Glutamatergic neuron (in vitro differentiated cells): ENCODE data around the gene DHODH. TPM values are rescaled to one million over a fixed set of nuclear protein-coding genes. Genes with fewer than 3 reads are reported as not detected.
"Not testable (repeated sequence)": the region's sequence is repeated elsewhere in the genome, so short reads cannot be mapped to it uniquely, and the experiment has no call there.

Experiments
- DNase-seq: peaks from one replicate; pipeline ENCODE4 v3.0.0; 2022
- H3K27ac Mint-ChIP-seq: one replicate; pipeline ENCODE4 v1.8.0; 2020; ENCODE audit warnings: mild to moderate bottlenecking, mixed read lengths, inconsistent platforms; ENCODE audit not compliant: unreplicated experiment
- H3K27me3 Mint-ChIP-seq: one replicate; pipeline ENCODE4 v1.8.0; 2020; ENCODE audit warnings: mild to moderate bottlenecking, moderate library complexity, mixed read lengths, inconsistent platforms; ENCODE audit not compliant: unreplicated experiment
- H3K36me3 Mint-ChIP-seq: one replicate; pipeline ENCODE4 v1.8.0; 2020; ENCODE audit warnings: mild to moderate bottlenecking, mixed read lengths, inconsistent platforms; ENCODE audit not compliant: unreplicated experiment
- H3K4me1 Mint-ChIP-seq: one replicate; pipeline ENCODE4 v1.8.0; 2020; ENCODE audit warnings: mild to moderate bottlenecking, low read depth, mixed read lengths, inconsistent platforms; ENCODE audit not compliant: unreplicated experiment
- H3K4me3 Mint-ChIP-seq: one replicate; pipeline ENCODE4 v1.8.0; 2020; ENCODE audit warnings: mild to moderate bottlenecking, mixed read lengths, inconsistent platforms; ENCODE audit not compliant: unreplicated experiment
- H3K9me3 Mint-ChIP-seq: one replicate; pipeline ENCODE4 v1.8.0; 2020; ENCODE audit warnings: mild to moderate bottlenecking, moderate library complexity, mixed read lengths, inconsistent platforms; ENCODE audit not compliant: unreplicated experiment
- total RNA-seq: library from RNA; stranded (reverse); fragmentation: NEBNext Ultra II Directional; extraction: Animal tissue kit (Norgen Biotek cat#: 25700); gene quantifications from one replicate; pipeline ENCODE4 v1.2.1, GENCODE V29; 2021; ENCODE audit not compliant: unreplicated experiment
- TF ChIP-seq, protein P1 (sequence below): fragments of 200-600 bp; sonication (generic); IDR thresholded peaks from one replicate; pipeline ENCODE4 v1.5.0; 2021; ENCODE audit not compliant: partially characterized antibody, unreplicated experiment

Gene DHODH
- total RNA-seq, 1 donor from 2014 or later: 9.1 TPM

DNA sequence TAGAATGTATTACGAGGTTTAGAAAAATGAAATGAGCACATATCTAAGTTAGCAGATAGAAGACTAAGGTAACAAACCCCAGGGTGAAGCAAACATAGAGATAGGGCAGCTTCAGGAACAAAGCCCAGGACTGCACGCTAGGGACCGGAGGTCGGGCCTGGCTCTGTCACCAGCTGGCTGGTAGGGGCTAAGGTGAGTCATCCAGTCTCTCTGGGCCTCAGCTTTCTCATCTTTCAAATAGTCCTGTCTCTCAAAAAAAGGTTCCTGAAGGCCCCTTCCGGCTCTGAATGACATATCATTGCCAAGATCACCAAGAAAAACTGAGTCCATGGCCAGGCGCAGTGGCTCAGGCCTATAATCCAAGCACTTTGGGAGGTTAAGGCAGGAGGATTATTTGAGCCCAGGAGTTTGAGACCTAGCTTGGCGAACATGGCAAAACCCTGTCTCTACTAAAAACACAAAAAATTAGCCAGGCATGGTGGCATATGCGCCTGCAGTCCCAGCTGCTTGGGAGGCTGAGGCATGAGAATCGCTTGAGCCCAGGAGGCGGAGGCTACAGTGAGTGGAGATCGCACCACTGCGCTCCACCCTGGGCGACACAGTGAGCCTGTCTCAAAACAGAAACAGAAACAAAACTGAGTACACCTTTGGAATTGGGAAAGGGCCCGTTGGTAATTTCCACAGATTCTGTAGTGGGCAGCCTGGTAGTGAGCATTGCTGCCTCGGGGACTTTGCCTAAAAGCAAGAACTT, 34.3 kb upstream of the DHODH start:
- DNase-seq: no peak
- Mint-ChIP-seq H3K9me3 (no peaks in the 10 kb centered on the region), H3K36me3 (no peaks in the 10 kb centered on the region), H3K4me3 (no peak overlapping the region), H3K27ac (no peak overlapping the region), H3K27me3 (no peaks in the 10 kb centered on the region), H3K4me1 (no peaks in the 10 kb centered on the region)
- TF ChIP-seq, protein P1, sequence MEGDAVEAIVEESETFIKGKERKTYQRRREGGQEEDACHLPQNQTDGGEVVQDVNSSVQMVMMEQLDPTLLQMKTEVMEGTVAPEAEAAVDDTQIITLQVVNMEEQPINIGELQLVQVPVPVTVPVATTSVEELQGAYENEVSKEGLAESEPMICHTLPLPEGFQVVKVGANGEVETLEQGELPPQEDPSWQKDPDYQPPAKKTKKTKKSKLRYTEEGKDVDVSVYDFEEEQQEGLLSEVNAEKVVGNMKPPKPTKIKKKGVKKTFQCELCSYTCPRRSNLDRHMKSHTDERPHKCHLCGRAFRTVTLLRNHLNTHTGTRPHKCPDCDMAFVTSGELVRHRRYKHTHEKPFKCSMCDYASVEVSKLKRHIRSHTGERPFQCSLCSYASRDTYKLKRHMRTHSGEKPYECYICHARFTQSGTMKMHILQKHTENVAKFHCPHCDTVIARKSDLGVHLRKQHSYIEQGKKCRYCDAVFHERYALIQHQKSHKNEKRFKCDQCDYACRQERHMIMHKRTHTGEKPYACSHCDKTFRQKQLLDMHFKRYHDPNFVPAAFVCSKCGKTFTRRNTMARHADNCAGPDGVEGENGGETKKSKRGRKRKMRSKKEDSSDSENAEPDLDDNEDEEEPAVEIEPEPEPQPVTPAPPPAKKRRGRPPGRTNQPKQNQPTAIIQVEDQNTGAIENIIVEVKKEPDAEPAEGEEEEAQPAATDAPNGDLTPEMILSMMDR: no peak

DNA sequence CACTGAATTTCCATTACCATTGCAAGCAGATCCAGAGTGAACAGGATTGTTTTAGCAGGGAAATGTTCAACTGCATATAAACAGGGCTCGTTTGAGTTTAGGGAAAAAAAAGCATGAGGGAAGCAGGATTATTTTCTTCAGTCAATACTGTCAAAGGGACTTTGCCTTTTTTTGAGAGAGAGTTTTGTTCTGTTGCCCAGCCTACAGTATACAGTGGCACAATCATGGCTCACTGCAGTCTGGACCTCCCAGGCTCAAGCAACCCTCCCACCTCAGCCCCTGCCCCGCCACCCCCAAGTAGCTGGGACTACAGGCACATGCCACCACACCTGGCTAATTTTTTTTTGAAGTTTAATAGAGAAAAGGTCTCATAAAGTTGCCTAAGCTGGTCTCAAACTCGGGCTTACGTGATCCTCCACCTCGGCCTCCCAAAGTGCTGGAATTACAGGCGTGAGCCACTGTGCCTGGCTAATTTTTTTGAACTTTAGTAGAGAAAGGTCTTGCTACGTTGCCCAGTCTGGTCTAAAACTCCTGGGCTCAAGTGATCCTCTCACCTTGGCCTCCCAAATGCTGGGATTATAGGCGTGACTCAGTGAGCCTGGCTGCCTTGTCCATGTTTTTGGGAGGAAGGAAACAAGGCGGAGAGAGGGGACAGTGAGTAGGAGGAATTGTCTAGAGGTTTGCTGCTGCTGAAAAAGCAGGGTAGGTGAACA, 23.1 kb upstream of the DHODH start:
- Mint-ChIP-seq H3K4me1 (no peaks in the 10 kb centered on the region), H3K27ac (no peak overlapping the region), H3K36me3 (no peaks in the 10 kb centered on the region), H3K27me3 (no peaks in the 10 kb centered on the region), H3K4me3 (no peak overlapping the region), H3K9me3 (no peaks in the 10 kb centered on the region)
- DNase-seq: no peak
- TF ChIP-seq, protein P1: no peak

DNA sequence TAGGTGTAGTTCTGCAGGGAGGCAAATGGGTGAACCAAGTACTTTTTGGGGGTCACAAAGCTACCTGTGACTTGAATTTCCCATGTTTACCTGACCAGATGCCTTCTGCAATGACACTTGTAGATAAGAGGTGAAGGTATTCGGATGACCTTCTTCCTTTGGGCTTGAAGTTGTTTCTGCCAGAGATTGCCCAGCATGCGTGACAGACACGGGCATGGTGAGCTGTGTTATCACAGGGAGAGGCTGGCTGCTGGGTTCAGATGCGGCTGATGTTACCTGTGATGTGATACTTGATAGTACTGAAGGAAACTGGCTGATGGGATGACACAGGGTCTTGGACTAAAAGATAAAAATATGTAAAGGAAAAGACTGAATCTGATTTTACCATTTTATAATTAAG, 22.4 kb upstream of the DHODH start:
- Mint-ChIP-seq H3K36me3 (no peaks in the 10 kb centered on the region), H3K4me1 (no peaks in the 10 kb centered on the region), H3K4me3 (no peak overlapping the region), H3K27me3 (no peaks in the 10 kb centered on the region), H3K9me3 (no peaks in the 10 kb centered on the region), H3K27ac (no peak overlapping the region)
- DNase-seq: no peak
- TF ChIP-seq, protein P1: no peak

DNA sequence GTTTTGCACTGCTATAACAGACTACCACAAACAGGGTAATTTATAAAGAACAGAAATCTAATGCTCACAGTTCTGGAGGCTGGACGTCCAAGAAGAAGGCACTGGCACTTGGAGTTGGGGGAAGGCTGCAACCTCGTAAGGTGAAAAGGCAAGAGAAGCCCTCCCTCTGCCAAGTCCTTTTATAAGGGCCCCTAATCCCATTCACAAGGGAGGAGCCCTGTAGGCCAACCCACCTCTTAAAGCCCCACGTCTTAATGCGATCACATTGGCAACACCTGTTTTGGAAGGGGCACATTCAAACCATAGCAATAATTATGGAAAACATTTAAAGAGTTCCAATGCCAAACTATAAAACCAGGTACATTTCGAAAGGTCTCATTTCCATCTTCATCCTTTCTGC, 13.5 kb upstream of the DHODH start:
- TF ChIP-seq, protein P1: no peak
- Mint-ChIP-seq H3K36me3 (no peaks in the 10 kb centered on the region), H3K9me3 (no peaks in the 10 kb centered on the region), H3K27ac (no peak overlapping the region), H3K27me3 (no peaks in the 10 kb centered on the region), H3K4me3 (no peak overlapping the region), H3K4me1 (no peaks in the 10 kb centered on the region)
- DNase-seq: no peak

DNA sequence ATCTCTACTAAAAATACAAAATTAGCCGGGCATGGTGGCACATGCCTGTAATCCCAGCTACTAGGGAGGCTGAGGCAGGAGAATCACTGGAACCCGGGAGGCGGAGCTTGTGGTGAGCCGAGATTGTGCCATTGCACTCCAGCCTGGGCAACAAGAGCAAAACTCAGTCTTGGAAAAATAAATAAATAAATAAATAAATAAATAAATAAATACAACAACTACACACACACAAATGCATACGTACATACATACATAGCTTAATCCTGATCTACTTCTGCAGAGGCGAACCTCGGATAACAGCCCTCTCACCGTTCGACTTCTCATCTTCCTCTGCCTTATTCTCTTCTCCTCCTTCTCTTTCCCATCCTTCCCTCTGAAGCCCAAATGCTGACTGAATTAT, 11.0 kb upstream of the DHODH start:
- H3K9me3 Mint-ChIP-seq, H3K36me3 Mint-ChIP-seq, H3K27ac Mint-ChIP-seq, DNase-seq, H3K27me3 Mint-ChIP-seq, H3K4me1 Mint-ChIP-seq, H3K4me3 Mint-ChIP-seq: not testable (repeated sequence)
